Activated T-cell treated with anti-CD3 and anti-CD28 coated beads, Interleukin-2, amount 50 U/mL, for 1 hour (primary cell): ENCODE data around the gene SORL1-AS1.
"Not testable (repeated sequence)": the region's sequence is repeated elsewhere in the genome, so short reads cannot be mapped to it uniquely, and the experiment has no call there.

Source experiments
- DNase-seq: peaks from one replicate; pipeline ENCODE4 v3.0.0-alpha.2; 2020

SORL1-AS1 gene

DNA sequence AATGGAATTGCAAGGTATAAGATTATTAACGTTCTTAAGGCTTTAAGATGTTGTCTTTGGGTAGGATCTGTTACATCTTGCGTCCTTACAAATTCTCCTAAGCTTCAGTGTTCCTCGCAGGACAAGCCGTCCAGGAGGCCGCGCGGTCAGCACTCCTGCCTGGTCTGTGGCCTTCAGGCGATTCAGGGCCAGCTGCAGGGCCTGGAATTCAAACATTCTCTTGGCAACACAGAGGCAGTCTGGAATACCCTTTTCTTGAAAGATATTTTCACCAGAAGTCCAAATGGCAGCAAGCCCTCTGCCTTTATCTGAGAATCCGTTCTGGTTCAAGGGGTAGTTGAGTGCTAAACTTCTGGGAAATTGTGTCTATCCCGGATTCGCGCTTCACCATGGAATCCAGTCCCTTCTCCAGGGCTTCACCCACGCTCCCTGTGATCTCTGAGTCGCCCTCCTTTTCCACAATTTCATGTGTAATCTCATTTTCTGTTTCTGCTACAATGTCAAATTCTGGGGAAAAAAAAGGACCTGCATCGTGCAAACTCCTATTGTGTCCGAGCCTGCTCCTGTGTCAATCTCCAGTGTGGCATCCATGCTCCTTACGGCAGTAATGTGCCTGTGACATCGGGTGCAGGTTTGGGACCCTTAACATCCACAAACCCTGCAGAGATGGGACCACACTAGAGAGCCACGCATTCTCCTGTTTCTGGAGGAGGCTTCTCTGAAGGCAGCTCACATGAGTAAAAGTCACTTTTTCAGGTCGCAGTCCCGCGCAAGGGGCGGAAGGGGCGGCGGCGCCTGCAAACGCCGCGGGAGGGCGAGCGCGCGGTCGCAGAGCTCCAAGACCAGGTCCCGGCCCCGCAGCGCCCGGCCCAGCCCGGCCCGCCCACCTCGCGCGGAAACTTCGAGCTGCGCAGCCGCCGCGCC lies 26.0 kb downstream of the SORL1-AS1 start:
- peak; percentile 66 for DNase-seq

DNA sequence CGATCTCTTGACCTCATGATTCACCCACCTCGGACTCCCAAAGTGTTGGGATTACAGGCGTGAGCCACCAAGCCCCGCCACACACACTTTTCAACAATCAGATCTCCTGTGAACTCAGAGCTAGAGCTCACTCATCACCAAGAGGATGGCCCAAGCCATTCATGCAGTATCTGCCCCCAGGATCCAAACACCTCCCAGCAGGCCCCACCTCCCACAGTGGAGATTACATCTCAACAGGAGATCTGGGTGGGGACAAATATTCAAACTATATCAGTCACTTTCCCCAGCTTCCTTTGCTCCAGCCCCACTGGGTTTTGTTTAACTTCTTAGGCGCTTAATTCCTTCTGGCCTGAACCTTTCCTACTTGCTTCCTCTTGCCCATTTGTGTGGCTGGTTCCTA lies 26.9 kb downstream of the SORL1-AS1 start:
- no peak for DNase-seq

DNA sequence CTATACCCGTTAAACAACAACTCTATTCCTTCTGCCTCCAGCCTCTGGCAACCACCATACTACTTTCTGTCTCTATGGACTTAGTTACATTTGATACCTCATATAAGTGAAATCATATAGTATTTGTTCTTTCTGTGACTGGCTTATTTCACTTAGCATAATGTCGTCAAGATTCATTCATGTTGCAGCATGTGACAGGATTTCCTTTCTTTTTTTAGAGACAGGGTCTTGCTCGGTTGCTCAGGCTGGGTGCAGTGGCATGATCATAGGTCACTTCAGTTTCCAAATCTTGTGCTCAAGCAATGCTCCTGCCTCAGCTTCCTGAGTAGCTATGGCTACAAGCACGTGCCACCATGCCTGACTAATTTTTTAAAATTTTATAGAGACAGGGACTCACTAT lies 30.1 kb downstream of the SORL1-AS1 start:
- no peak for DNase-seq

DNA sequence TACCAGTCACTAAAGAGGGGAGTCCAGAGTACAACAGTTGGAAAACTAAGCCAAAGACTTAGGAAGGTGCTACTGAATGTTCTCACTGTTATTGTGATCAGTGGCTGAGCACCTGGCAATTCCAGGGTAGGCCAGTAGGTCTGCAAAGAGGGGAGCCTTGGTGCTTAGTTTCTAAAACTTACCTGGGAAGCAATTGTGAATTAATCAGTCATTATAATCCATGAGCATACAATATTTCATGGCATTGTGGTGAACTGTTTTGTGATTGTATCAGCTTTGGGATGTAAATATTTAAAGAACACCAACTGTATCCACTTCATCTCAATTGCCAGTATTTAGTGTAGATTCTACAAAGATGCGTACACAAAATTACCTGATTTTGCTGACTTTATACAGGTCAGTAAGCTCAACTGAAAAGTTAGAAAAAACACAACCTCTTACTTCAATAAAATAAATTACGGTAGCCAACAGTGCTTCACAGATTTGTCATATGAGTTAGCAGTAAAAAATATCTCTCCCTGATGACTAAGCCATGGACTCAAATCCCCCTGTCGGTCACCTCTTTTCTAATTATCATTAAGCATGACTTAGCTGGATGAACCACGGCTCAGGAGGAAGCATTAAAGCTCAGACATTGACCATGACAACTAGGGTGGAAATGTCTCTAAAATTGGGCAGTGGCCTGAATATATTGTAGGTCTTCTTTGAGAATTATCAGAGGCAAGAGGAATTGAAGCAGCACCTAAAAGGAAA lies 31.4 kb downstream of the SORL1-AS1 start:
- DNase-seq: no peak

DNA sequence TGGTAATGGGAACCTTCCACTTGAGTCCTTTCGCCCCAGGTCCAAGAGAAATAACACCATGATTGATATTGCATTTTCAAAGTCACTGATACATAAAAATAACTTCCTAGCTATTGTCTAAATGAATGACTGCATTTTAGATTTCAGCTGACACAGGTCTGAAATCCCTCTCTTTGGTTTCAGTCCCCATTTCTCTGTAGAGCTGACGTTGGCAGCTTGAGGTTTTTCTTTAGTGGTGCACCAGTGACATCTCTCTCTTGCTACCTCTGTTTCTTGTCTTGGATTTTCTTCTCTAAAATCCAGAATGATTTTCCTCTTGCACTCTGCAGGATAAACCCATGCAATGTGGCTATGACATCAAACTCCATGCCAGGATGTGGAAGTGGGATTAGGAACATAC lies 32.4 kb downstream of the SORL1-AS1 start:
- no peak for DNase-seq

DNA sequence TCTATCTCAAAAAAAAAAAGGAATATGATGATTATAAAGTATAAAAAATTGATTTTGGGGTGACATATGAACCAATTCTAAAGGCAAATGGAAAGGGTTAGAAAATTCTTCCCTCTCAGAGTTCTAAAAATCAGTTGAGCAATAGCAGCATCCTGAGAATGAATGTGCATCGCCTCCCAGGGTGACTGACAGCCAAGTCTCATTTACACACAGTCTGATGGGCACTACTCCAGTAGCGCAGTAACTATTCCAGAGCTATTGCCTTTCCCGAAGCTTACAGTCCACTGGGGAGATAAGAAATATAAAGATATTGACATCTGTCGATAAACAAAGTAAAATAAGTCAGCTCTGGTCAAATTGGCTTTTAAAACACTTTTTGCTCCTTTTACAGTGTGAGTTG lies 32.9 kb downstream of the SORL1-AS1 start:
- DNase-seq: no peak

DNA sequence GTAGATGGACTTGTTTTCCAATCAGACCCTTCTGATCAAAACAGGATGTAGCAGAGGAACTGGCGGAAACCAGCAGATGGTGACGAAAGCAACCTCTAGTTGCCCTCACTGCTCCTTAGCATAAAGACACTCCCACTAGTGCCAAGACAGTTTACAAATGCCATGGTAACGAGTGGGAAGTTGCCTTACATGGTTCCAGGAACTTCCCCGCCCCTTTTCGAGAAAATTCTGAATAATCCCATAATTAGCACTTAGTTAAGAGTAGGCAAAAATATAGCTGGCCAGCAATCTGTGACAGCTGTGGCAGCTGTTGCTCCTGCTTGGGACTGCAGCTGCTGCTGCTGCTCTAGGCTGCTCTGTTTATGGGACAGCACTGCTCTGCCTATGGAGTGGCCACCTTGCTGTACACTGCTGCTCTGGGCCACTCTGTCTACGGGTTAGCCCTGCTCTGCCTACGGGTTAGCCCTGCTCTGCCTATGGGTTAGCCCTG lies 34.1 kb downstream of the SORL1-AS1 start:
- DNase-seq: peak; percentile 45

DNA sequence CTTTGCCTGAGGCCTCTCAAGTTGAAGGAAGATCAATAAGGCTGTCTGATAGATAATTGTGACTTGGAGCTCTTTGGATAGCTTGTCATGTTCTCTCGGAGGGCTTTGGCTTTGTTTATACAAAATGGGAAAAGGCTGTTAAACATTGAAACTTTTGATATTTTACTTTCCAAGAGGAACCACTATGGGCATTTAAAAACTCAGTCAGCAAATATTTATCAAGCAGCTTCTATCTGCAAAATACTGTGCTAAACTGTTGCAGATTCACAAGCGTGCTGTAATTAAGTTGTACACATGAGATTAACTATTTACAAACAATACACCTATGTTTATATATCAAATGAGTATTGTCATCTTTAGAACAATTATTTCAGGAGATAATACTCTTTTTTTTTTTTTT lies 35.2 kb downstream of the SORL1-AS1 start:
- no peak for DNase-seq

DNA sequence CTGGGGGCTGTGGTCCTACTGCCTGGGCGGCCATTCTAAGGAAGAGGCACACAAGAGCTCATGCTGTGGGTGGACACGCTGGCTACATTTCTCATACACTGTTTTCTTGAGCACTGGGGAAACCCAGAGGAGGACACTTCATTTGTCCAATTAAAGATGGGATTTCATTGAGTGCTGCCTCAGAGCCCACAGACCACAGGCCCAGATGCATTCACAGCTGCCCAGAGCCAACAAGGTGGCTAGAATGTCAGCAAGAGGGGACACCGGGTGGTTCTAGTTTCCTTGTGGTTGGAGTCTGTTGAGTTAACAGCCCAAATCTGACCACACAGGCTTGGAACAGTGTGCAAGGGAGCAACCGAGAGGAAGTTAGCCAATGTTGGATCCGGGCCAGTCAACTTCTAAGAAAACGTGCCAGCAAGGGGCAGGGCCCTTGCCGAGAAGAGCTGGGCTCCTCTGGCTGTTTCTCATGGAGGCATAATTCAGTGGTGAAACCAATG lies 35.7 kb downstream of the SORL1-AS1 start:
- peak; percentile 47 for DNase-seq

DNA sequence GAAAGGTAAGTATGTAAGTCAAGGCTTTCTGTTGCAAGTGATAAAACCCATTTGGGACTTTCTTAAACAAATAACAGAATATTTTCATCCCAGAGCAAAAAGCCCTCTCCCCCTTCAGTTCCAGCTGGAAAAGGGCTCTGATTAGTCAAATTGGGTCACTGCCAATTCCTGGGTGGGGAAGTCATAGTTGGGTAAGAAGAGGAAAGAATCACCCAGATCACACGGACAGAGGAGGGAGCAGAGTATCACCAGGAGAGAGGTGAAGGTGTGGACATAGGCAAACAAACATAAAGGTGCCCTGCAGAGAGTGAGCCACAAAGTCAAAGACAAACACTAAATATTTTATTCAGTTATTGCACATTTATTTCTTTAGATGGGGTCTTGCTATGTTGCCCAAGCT lies 36.9 kb downstream of the SORL1-AS1 start:
- no peak for DNase-seq

DNA sequence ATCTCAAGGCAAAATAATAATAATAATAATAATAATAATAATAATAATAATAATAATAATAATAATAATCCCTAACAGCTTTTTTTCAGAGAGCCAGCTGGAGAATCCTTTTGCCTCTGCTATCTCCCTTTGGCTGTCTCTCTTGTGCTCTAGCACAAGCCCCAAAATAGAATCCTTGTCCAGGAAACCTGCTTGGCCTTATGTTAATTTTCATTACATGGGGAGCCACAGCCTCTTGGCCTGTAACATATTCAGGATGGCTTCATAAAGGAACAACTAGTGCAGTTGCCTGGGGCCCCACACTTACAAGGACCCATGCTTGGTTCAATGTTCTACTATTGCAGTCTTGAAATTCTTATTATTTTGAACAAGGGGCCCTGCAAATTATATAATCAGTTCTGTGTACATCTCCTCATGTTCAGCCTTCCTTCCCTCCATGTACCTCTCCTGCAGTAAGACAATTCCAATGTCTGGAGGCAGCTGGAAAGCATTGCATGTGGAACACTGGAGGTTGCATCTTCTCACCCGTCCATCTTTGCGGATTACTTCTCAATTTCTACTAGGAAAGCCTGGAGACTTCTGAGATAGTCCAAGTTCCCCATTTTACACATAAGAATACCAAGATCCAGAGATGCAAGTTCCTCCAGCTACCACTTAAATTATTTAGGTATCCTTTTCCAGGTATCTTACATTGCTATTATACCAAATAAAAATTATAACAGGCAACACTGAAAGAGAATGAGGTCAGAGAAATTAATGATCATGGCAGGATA lies 38.4 kb downstream of the SORL1-AS1 start:
- DNase-seq: no peak

DNA sequence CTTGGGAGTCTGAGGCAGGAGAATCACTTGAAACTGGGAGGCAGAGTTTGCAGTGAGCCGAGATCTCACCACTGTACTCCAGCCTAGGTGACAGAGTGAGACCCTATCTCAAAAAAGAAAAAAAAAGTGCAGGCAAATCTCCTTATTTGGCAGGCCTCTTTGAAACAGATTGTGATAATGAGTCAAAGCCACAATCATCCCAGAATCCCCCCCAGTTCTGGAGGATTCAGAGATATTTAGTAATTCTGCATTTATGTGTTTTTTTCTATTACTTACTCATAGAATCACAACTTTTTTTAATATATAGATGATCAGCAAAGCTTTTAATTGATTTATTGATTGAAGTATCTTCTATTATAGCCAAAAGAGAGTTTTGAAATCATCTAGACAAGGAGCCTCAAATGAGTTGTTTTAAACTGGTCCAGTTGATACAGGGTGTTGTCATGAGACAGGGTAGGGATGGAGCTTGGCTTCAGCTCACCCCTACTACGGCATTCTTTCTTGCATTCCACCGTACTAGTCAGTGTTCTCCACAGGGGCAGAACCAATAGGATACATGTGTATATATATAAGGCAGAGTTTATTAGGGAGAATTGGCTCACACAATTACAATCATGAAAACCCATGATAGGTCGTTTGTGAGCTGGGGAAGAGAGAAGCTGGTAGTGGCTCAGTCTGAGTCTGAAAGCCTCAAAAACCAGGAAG lies 39.9 kb downstream of the SORL1-AS1 start:
- DNase-seq: no peak

DNA sequence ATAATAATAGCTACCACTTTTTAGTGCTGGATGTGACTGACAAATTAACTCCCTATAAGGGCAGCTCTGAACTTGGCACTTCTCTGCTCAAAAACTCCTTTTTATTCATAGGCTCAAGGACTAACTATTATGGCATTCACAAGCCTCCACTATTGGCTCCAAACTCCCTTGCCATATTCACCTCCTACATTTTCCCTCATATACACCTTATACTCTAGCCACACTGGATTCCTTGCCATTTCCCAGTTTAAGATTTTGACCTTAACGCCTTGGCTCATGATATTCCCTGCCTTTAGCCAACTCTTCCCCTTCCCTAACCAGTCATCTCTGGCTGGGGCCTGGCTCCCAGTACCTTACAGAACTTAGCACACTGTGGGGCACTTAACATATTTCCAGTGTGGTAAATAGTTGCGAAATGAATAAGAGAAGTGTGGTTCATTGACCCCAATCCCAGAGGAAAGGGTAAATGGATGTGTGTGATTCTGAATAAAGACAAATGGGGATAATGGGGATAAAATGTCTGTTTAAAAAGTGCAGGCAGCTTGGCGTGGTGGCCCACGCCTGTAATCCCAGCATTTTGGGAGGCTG lies 40.7 kb downstream of the SORL1-AS1 start:
- DNase-seq: no peak

DNA sequence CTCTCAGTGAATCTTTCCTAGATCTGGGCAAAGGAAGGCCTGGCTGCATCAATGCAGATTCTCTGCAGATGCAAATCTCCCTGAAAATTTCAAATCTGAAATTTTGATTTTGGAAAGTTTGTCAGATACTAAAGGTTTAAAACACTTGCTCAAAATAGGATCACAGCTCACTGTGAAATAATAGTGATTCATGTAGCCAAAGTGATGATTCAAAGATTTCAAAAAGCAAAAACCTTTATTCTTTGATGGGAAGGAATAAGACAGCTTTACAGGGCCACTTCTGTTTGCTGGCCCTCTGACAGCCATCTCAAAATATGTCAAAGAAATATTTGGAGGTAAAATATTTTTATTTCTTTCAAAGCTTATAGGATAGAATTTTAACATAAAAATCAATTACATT lies 41.4 kb downstream of the SORL1-AS1 start:
- DNase-seq: not testable (repeated sequence)

DNA sequence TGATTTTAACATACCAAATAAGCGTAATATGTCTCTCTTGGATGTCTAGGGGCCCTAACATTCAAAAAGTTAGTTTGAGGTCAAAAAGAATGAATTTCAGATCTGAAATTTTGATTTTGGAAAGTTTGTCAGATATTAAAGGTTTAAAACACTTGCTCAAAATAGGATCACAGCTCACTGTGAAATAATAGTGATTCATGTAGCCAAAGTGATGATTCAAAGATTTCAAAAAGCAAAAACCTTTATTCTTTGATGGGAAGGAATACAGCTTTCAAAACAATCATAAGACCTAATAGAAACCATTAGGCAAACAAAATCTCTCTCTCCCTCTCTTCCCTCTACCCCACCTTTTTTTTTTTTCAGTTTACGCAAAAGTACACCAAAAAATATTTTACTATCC lies 42.7 kb downstream of the SORL1-AS1 start:
- DNase-seq: not testable (repeated sequence)

DNA sequence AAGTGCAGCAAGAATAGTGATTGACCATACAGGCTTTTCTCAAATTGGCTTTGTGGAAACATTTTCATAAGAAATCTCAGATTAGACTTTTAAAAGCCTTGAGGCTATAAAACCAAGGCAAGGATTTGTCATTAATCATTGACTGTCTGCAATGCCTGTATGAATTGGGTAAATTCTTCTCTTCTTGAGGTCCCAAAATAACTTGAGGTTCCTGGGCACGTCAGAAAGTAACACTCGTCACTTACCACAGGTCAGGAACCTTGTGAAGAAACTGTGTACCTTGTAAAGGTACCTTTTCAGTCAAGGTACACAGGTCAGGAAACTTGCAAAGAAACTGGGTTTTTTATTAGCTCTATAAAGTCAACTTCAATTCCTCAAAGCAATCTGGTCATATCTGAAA lies 43.9 kb downstream of the SORL1-AS1 start:
- DNase-seq: no peak

DNA sequence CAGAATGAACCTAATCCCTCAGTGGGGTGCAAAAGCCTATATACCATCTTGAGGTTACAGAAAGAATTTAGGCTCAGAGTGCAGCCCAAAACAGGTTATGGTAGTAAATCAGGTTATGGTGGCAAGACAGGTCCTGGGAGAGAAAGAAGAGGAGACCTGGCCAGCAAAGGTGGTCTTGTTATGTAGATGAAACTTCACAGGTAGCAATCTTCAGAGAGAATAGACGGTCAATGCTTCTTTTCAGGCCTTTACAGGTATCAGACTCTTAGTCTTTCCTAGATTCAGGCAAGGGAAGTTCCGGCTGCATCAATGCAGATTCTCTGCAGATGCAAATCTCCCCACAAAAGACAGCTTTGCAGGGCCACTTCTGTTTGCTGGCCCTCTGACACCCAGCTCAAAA lies 46.5 kb downstream of the SORL1-AS1 start:
- no peak for DNase-seq

DNA sequence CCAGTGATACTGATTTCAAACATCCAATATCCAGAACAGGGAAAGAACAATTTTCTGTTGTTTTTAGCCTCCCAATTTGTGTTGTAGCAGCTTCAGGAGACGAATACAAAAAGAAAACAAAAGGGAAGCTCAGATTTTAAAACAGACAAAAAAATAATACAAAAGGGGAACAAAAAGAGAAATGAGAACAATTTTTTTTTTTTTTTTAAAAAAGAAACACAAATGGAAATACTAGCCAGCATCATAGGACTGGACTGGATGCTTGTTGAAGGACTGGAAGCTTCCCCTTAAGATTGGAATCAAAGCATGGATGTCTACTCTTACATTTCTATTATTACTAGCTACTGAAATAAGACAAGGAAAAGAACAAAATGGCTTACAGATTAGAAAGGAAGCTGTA lies 47.1 kb downstream of the SORL1-AS1 start:
- no peak for DNase-seq

DNA sequence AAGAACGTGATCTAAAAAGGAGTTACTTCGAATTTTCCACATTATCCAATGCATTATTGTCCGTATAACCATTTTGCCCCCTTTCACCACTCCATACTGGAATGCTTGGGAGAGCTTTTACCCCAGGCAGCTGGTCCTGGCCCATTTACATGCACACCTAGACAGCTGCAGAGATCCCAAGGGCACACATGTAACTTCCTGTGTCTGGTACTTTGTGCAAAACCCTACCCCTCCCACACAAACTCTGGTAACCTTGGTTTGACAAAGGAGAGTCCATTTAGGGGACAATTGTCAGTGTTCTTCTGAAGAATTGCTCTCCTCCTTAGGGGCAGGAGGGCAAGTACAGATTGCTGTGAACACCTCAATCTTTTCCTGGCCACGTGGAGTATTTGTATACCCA lies 58.0 kb downstream of the SORL1-AS1 start:
- DNase-seq: no peak

DNA sequence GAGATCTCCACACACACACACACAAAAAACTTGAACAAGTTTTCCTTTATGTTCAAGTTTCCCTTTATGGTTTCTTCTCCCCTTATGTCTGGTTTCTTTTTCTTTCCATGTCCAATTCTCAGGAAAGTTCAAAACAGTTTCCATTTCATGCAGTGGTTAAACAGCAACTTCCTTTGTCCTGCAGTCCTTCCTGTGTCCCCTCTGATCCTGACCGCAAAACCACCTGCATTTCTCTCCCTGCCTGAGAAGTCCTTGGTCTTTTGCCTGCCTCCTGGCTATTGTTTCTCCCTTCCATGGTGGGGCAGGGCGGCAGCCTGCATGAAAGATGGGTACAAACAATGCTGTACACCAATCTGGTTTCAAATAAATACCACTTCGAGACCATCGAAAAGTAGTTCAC lies 58.9 kb downstream of the SORL1-AS1 start:
- no peak for DNase-seq

DNA sequence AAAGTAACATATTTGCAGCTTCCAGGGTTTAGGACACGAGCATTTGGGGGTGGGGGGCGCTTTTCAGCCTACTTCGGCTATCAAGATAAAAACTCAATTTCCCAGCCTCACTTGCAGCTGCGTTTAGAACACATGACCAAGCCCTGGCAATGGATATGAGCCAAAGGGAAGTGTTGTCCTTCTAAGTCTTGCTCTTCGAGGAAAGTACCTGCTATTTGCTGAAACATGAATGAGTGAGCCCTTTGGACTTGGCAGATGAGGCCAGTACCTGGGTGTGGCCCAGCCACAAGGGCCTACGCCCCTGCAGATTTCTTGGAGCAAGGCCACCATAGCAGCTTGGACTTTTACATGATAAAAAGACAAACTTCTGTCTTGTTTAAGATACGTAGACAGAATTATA lies 60.9 kb downstream of the SORL1-AS1 start:
- no peak for DNase-seq

DNA sequence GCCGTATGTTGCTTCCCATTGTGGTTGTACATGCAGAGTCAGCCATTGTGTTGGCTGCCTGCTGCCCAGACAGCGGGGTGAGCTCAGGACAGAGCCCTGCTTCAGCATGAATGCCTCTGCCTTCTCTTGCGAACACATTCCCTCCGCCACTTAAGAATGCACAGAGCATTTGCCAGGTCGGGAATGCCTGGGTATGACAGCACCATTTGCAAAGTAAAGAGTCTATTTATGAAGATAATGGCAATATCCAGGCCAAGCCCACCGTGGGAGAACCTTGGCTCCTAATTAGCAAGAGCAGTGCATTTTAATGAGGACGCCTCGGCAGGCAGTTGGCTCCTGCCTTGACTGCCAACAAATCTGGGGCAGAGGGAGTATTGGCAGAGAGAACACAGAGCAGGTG lies 63.1 kb downstream of the SORL1-AS1 start:
- DNase-seq: no peak
